GM21529 (cell line): Measurements from ENCODE around the gene FRAT1.
"Not testable (repeated sequence)": the region's sequence is repeated elsewhere in the genome, so short reads cannot be mapped to it uniquely, and the experiment has no call there.

Source experiments
- ATAC-seq: cut with Tn5 transposase; IDR thresholded peaks from one replicate; pipeline ENCODE4 v1.9.1; 2021; ENCODE audit not compliant: unreplicated experiment

The FRAT1 gene

DNA sequence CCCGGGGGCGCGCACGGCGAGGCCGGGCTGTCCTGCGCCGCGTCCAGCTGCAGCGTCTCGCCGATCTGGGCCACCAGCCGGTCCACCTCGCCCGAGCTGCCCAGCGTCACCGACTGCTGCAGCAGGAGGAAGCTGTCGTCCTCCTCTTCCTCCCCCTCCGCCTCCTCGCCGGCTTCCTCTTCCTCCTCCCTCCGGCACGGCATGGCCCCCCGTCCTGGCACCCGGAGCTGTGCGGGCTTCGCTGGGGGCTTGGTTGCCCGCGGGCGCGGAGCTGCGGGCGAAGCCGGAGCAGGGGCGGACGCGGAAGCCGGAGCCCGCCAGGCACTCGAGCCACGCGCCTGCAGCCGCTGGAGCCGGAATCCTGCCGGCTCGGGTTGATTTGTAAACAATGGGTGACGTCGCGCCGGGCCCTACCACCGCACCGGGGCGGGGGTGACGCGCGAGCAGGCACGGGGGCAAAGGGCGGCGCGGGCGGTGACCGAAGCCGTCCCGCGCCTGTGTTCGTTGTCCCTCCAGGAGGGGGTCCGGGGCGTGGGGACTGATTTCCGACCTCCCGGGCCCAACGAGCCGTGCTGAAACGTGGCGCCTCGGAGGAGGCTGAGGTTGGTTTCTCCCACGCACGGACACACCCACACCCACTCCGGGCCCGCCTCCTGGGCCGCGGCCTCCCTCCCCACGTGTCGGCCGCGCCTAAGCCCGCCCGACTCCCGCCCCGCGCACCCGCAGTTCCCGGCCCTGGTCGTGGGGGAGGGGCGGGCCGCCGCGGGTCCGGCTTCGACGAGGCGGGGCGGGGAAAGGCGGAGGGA, 15.5 kb downstream of the FRAT1 start, which contains the start of gene FRAT2:
Gene FRAT2 (minus strand): TSS at position 360 of the 806 bp plus-strand sequence. CDS start 157 bp downstream, at position 203.
- peak; percentile 83 for ATAC-seq

DNA sequence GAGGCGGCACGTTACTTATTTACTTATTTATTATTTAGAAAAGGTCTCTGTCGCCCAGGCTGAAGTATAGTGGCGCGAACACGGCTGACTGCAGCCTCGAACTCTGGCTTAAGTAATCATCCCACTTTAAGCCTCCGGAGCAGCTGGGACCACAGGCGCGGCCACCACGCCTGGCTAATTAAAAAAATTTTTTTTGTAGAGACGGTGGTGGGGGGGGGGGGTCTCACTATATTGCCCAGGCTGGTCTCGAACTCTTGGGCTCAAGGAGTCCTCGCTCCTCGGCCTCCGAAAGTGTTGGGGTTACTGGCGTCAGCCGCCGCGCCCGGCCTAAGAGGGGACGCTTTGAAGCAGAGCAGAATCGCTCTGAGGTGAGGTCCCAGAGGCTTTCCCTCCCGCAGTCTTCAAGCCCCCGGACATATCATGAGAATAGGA, 16.1 kb downstream of the FRAT1 start:
- ATAC-seq = no peak

DNA sequence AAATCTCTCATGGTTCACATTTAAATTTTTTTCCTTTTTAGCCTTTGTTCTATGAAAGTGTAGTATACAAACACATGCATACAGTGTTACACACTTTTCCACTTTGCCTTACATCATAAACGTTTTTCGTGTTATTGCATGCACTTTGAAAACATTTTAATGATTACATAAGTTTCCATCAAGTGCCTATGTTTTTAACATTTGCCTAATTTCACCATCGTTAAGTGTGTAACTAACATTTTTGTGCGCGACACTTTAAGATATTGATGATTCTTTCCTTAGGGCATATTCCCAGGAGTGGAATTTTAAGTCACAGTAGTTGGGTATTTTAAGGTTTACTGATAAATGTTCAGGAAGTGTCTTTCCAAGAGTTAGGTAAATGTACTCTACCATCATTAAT, 16.9 kb downstream of the FRAT1 start:
- ATAC-seq = no peak

DNA sequence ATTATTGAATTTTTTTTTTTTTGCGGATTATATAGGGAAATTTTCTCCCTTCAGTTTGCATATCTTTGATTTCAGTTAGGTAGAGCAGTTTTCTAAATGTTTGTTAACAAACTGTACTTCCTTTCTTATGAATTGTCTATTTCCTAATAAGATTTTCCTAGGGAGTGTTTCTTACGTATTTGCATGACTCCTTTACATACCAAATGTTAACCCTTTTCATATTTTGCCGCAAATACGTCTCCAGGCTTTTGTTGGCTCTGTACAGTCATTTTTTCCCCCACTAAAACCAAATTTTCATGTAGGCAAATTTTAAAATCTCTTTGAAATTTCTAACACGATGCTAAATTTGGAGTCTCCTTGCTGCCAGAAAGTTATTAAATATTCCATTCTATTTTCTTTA, 17.4 kb downstream of the FRAT1 start:
- ATAC-seq = no peak

DNA sequence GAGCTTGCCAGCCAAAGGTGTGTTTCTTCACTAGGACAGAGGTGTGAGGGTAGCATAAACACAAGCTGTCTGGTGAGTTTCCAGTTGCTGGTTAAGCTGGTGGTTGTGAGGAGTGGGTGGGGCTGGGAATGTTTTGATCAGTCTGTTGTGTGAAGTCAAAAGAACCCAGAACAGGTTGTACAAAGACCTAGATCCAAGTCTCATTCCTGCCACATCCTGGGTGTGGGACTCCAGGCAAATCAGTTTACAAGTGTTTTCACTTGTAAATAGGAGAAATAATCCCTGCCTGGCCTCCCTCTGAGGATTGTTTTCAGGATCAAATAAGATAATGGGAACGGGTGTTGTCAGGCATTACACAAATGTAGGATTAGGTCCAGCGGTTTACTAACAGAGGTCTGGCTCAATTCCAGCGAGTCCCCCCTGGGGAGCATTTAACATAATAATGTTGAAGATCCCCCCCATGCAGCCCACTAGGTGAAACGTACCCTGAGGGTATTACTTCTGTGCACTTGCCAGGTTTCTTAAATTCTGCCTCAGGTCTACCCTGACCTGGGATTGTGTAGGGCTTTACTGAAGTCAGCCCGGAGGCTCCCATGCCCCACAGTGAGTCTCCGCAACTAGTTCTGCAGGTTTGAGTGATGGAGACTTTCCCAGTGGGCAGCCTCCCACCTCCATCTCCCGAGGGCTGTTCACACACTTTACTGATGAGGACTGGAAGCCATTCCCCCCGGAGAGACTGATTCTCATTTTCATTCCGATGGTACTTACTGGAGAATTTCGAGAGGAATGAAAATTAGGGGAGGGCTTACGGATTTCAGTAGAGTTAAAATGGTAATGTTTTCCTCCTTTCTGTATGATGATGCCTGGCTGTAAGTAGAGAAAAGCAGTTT, 18.1 kb downstream of the FRAT1 start:
- ATAC-seq = no peak

DNA sequence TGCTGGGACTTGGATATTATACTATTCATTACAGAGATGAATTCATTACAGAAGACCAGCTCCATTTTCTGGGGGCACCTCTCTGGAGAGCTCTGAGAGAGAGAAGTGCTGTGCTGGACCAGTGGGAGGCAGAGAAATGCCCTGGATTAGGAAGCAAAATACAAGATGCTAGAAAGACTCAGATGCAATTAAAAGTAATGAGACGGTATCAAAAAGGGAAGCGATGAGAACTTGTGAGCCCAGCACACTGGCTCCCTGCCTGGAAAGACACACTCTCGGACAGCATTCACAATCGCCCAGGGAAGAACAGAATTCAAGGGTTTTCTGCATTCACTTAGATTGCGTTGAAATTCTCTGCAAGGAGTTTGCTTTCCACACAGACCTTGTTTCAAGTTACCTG, 19.0 kb downstream of the FRAT1 start:
- no peak for ATAC-seq

DNA sequence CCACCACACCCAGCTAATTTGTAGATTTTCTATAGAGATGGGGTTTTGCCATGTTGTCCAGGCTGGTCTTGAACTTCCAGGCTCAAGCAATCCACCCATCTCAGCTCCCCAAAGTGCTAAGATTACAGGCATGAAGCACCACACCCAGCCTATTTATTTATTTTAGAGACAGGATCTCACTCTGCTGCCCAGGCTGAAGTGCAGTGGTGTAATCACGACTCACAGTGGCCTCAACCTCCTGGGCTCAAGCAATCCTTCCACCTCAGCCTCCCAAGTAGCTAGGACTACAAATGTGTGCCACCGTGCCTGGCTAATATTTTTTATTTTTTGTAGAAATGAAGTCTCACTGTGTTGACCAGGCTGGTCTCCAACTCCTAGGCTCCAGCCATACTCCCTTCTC, 22.3 kb downstream of the FRAT1 start:
- no peak for ATAC-seq

DNA sequence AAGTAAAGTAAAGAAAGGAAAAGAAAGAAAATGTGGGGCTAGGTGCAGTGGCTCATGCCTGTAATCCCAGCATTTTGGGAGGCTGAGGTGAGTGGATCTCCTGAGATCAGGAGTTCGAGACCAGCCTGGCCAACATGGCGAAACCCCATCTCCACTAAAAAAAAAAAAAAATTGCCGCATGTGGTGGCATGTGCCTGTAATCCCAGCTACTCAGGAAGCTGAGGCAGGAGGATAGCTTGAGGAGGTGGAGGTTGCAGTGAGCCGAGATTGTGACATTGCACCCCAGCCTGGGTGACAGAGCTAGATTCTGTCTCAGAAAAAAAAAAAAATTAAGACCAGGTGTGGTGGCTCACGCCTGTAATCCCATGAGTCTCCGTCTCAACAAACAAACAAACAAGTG, 24.6 kb downstream of the FRAT1 start:
- not testable (repeated sequence) for ATAC-seq

DNA sequence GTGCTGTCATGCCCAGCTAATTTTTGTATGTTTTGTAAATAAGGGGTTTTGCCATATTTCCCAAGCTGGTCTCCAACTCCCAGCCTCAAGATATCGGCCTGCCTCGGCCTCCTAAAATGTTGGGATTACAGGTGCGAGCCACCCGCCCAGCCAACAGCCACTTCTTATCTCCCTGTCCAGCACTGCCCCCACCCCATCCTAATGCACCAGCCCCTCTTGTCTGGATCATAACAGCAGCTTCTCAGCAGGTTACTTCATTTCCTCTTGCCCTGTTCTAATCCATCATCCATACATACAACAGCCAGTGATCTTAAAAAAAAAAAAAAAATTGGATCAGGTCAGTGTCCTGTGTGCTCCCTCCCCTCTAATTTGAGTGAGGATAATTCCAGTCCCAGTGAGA, 28.2 kb downstream of the FRAT1 start:
- ATAC-seq = no peak

DNA sequence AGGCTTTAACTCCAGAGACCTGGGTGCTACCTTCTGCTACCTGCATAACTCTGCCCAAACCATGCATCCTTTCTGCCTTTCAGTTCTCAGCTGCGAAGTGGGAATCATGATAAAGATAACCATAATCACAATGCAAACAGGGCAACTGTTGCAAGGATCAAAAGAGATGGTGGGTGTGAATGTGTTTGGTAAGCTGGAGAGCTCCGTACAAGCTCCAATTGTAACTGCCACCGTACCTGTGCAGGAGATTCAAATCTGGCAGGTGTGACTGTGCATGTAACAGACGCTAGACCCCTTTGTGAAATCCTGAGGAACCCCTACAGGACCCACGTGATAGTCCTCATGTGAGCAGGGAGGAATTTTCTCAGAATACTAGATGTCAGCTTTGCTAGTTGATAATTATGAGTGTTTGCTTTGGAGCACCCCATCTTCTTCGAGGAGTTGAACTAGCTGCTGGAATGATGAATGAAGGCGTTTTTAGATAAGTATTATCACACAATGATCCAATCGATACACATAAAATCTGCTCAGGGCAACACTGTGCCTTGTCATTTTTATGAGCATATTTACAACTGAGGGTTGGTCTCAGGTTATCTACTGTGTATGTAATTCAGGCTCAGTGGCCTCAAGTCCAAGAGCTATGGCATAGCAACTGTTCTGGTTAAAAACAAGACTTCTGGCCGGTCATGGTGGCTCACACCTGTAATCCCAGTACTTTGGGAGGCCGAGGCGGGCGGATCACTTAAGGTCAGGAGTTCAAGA, 30.9 kb downstream of the FRAT1 start:
- no peak for ATAC-seq

DNA sequence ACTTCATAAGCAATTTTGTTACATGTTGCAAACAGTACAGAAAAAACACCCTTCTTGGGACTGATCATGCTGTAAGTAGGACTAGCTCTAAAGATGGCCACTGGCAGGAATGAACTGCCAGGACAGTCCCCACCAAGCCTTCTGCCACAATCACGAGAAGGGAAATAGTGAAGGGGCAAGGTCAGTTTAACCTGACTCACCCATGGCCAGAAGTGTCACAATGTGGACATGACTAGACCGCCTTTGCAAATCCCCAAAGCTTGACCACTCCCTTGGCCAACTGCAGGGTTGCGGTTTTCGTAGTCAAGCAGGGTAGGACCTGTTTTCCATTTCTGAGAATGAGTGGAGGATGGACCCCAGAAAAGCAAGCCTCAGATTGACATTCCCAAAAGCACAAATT, 34.9 kb downstream of the FRAT1 start:
- no peak for ATAC-seq

DNA sequence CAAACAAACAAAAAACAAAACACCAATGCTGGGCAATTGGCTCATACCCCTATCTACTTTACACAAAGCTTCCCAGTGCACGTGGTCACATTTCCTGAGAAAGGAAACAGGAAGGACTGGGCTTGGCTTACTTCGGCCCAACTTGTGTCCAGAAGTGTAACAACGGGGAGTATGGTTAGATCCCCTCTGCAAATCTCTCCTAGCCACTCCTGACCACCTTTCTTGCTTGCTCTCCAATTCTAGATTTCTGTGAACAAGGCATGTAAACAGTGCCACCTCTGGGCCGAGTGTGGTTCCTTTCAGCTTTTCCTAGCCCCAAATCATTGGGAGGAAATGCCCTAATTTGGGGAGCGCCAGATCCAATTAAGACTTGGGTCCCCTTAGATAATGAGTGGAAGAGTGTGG, 36.5 kb downstream of the FRAT1 start:
- no peak for ATAC-seq

DNA sequence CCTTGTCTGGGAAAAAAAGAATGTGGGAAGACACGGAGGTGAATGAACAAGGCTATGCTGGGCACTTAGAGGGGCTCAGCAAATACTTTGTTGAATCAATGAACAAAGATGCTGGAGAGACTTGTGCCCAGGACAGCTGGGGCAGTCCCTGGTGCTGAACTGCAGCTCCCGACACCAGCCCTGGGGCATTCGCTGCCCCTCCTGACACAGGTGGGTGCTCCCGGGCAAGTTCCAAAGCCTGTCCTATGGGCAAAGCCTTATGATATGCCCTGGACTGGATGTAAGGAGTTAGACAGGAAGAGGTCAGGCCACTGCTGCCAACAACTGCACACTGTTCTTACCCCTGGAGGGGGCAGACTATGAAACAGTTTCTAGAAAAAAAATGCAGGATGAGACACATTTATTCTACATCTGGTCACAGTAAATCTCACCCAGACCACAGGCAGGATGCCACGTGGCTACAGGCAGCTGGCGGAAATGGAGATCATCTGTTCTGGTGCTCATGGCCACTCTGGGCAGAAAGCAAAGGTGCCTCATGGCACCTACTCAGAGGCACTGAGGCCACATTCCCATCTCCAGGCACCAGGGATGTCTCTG, 37.3 kb downstream of the FRAT1 start:
- ATAC-seq = no peak

DNA sequence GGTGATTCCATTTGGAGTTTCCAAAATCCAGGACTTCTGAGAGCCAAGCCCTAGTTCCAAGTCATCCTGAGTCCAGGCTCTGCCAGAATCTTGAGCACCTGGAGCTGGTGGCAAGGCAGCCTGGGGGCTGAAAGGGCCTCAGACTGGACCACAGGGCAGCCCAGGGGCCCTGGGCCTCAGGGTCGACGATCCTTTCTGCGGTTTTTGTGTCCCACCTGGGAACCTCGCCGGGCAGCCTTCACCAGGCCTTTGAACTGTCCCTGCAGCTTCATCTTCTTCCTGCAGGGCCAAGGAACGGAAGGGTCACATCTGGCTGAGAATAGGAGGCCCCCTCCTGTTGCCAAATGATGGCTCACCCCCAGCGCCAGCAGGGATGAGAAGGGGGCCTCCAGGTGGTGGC, 37.8 kb downstream of the FRAT1 start:
- ATAC-seq = no peak

DNA sequence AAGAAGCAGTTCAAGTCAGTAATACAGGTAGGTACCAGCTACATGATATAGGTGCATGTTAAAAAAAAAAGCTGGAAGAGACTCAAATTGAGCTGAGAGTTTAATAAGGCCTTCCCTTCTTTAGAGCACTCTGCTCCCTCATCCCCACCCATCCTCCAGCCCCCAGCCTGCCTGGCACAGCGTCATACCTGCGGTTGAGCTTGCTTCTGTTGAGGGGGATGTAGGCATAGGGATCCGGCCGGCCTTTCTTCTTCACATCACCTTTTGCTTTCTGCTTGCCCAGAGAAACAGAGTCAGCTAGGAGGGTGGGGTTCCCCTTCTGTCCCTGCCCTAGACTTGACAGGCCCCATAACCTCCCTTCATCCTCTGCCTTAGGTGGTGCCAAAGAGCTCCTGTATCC, 39.3 kb downstream of the FRAT1 start:
- ATAC-seq = no peak

DNA sequence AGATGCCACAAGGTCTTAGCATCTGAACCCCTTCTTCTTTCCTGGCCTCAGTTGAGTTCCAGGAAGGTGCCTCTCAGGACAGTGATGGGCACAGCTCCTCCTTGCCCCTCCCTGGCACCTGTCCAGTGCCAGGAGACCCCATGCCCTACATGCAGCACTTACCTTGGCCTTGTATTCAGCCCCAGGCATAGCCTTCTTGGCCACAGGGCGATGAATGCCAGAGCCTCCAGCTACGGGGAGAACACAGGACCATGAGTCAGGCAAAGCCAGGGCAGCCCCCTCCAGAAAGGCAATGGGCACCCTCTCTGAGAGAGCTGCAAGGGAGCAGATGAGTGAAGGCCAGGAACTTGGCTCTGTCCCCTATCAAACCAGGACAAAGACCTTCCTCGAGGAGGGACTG, 39.7 kb downstream of the FRAT1 start:
- ATAC-seq = no peak

DNA sequence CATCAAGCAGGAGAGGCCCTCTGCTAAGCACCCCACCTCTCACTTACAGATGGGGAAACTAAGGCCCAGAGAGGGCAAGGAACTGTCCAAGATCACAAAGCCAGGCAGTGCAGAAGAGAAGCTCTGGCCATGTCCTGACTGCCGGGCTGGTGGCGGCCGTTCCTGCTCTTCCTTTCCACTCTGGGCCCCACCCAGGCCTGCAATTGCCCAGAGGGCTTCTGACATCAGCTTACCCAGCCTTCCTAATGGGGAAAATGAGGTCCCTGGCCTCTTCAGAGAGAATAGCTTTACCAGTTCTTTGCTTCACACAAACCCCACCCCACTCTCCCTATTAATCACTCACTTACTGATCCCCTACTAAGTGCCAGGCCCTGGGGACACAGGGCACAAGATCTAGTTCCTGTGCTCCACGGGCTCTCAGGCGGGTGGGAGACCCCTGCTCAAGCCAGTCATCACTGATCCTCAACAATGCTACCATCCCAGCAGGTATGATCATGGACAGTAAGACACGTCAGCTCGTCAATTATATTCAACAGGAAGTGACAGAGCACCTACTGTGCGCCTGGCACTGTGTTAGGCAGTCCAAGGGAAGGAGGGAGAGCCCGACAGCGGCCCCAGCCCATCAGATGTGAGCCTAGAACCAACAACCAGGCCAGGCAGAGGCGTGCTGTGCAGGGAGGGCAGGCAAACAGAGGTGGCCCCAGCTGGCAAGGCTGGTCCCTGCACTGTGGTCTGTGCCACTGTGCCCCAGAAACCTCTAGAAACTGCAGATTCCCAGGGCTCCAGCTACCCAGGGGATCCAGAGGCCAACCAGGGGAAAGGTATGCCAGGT, 41.9 kb downstream of the FRAT1 start:
- ATAC-seq = no peak

DNA sequence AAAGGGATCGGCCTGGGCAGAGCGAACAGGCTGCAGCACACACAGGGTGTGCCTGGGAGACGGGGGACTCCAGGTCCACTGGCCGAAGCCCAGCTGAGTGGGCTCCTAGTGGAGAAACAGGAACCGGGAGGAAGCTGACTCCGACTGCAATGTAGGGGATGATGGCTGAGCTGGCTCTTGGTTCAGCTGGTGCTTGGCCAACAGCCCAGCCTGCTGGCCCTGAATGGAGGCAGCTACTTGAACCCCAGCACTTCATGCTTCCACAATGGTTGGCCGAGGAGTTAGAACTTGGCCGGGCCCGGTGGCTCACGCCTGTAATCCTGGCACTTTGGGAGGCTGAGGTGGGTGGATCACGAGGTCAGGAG, 42.4 kb downstream of the FRAT1 start:
- ATAC-seq = no peak

DNA sequence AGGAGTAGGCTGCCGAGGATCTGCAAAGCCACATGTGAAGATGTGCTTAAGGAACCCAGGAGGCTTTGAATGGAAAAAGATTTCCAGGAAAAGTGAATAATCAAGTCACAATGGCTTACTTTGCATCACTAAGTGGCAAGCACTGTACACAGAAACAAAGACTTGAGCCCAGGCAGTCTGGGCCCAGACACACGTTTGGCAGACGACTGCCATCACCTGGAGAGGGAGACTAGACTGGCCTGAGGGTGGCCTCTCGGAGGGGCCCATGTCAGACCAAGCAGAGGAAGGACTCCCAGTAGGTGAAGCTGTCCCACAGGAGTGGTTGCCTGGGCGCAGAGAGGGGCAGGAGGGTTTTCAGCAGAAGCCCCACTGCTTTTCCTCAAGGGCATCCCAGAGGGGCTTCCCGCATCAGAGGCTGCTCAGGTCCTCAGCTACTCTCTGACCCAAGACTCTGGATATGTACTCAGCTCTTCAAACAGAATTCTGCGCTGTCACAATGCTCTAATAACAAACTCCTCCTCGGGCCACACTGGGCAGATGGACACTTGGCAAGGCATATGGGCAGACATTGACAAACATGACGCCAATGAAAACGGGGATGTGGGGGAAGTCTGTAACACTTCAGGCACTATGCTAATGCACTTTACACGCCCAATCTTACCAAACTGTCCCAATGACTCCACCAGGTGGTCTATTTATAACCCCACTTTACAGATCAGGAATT, 43.4 kb downstream of the FRAT1 start:
- ATAC-seq = no peak
